Prostate gland (tissue), 2 donors: ENCODE measurements around the gene CKAP4. TPM values are rescaled to one million over a fixed set of nuclear protein-coding genes. Genes with fewer than 3 reads are reported as not detected.

Experiments used
- DNase-seq: peaks from one replicate; pipeline ENCODE4 v3.0.0-alpha.2; 2019; ENCODE audit warnings: low spot score
- H3K27ac ChIP-seq, 2 donors: fragments of 200-600 bp; sonication (generic); 2 replicates each; pipeline ENCODE4 v1.5.1; 2017 to 2019
- H3K27me3 ChIP-seq: fragments of 200-600 bp; sonication (generic); replicated peaks from 2 replicates; pipeline ENCODE4 v1.5.1; 2019; ENCODE audit not compliant: insufficient read depth
- H3K36me3 ChIP-seq, 2 donors: fragments of 200-600 bp; sonication (generic); 1 replicate in 1 of 2; 2 replicates in 1 of 2; pipeline versions ENCODE4 v1.5.1 to v1.8.1; 2017 to 2019
- H3K4me1 ChIP-seq: fragments of 200-600 bp; sonication (generic); replicated peaks from 2 replicates; pipeline ENCODE4 v1.5.1; 2019
- H3K4me3 ChIP-seq, 2 donors: fragments of 200-600 bp; sonication (generic); 2 replicates each; pipeline ENCODE4 v1.5.1; 2017 to 2019
- H3K9me3 ChIP-seq: fragments of 200-600 bp; sonication (generic); 2 replicates; pipeline ENCODE4 v1.5.1; 2017
- CTCF ChIP-seq, 4 experiments: fragments of 200-600 bp in 2 of 4; fragments of 450-650 bp in 2 of 4; sonication (generic) in 2 of 4; IDR thresholded peaks; 1 replicate in 3 of 4; 2 replicates in 1 of 4; pipeline ENCODE4 v1.5.1; 2016 to 2019; ENCODE audit warnings: antibody characterized with exemption in 4 of 4, mild to moderate bottlenecking in 2 of 4, moderate library complexity in 2 of 4
- POLR2A ChIP-seq: fragments of 450-650 bp; IDR thresholded peaks from one replicate; pipeline ENCODE4 v1.6.1; 2016; ENCODE audit warnings: antibody characterized with exemption, mild to moderate bottlenecking
- POLR2AphosphoS5 ChIP-seq: sonication (generic); formaldehyde crosslinking; IDR thresholded peaks from one replicate; pipeline ENCODE4 v1.6.1; 2017; ENCODE audit warnings: antibody characterized with exemption
- WGBS: methylation state at CpG from one replicate; pipeline ENCODE4 v1.1.5; 2018; 5-methylcytosine and 5-hydroxymethylcytosine counted together
- intact Hi-C: fragments of 100-400 bp; cut with DNase I; formaldehyde crosslinking; loops from one replicate; pipeline ENCODE4 v1.14.2; 2022
- total RNA-seq, 2 donors: library from RNA; depleted of rRNA; stranded (reverse); fragments of >200 nt; gene quantifications; one replicate each; pipeline ENCODE4 v1.1.0, GENCODE V29; 2016

The CKAP4 gene
- total RNA-seq, 2 donors from 2014 or later: 56.1 to 91.7 TPM

GRCh38 chr12:106238146-106238545, 9.7 kb downstream of the CKAP4 start:
- Histone ChIP-seq H3K9me3 (no peaks in the 10 kb centered on the region), H3K36me3 (peaks cover 0 to 6% of the 10 kb centered on the region in 2 donors), H3K4me3 (no peak overlapping the region), H3K27me3 (no peaks in the 10 kb centered on the region), H3K27ac (no peak overlapping the region), H3K4me1 (no peaks in the 10 kb centered on the region)
- intact Hi-C loops: no loop called here
- WGBS: 79% methylated on average over 11 of the region's 11 CpGs
- TF ChIP-seq POLR2A: no peak
- TF ChIP-seq CTCF (IDR thresholded peaks at IDR 0.05): no peak
- TF ChIP-seq POLR2AphosphoS5: no peak
- no peak for DNase-seq

GRCh38 chr12:106235770-106236169, 12.1 kb downstream of the CKAP4 start:
- intact Hi-C loops: no loop called here
- H3K27me3 ChIP-seq: no peaks in the 10 kb centered on the region
- H3K4me3 ChIP-seq: no peak overlapping the region
- no peaks in the 10 kb centered on the region for H3K9me3 ChIP-seq
- no peak for DNase-seq
- H3K4me1 ChIP-seq: no peaks in the 10 kb centered on the region
- 79% methylated on average over 1 of the region's 1 CpG for WGBS
- H3K27ac ChIP-seq: no peak overlapping the region
- H3K36me3 ChIP-seq: peaks cover 0 to 6% of the 10 kb centered on the region in 2 donors
- TF ChIP-seq CTCF (IDR thresholded peaks at IDR 0.05) (no peak), POLR2A (no peak), POLR2AphosphoS5 (no peak)

GRCh38 chr12:106234449-106234848, 13.4 kb downstream of the CKAP4 start:
- DNase-seq: no peak
- Histone ChIP-seq H3K36me3 (peaks cover 0 to 2% of the 10 kb centered on the region in 2 donors), H3K27me3 (no peaks in the 10 kb centered on the region), H3K4me1 (no peaks in the 10 kb centered on the region), H3K9me3 (no peaks in the 10 kb centered on the region), H3K27ac (no peak overlapping the region), H3K4me3 (no peak overlapping the region)
- 66% methylated on average over 3 of the region's 3 CpGs for WGBS
- TF ChIP-seq POLR2A: no peak
- TF ChIP-seq POLR2AphosphoS5: no peak
- no peak for TF ChIP-seq CTCF (IDR thresholded peaks at IDR 0.05)
- intact Hi-C loops: no loop called here

- 84% methylated on average over 14 of the region's 26 CpGs for WGBS
- intact Hi-C loops: no loop called here
- no peak for DNase-seq
- H3K4me3 ChIP-seq: no peak overlapping the region
- H3K27ac ChIP-seq: no peak overlapping the region
- no peaks in the 10 kb centered on the region for H3K9me3 ChIP-seq
- no peaks in the 10 kb centered on the region for H3K27me3 ChIP-seq
- no peaks in the 10 kb centered on the region for H3K4me1 ChIP-seq
- no peaks in the 10 kb centered on the region for H3K36me3 ChIP-seq
- no peak for TF ChIP-seq CTCF (IDR thresholded peaks at IDR 0.05)
- no peak for TF ChIP-seq POLR2AphosphoS5
- TF ChIP-seq POLR2A: no peak
Observed at GRCh38 chr12:106233011-106233410, 14.8 kb downstream of the CKAP4 start.

- Histone ChIP-seq H3K27ac (no peak overlapping the region), H3K9me3 (no peaks in the 10 kb centered on the region), H3K36me3 (no peaks in the 10 kb centered on the region), H3K4me1 (no peaks in the 10 kb centered on the region), H3K4me3 (no peak overlapping the region), H3K27me3 (no peaks in the 10 kb centered on the region)
- DNase-seq: no peak
- intact Hi-C loops: loop anchor here (5.0 kb wide), 1 partner anchor 53 kb away; no protein-coding TSS in a partner anchor
- WGBS: 88% methylated on average over 12 of the region's 12 CpGs
- TF ChIP-seq CTCF (IDR thresholded peaks at IDR 0.05) (no peak), POLR2AphosphoS5 (no peak)
Observed at GRCh38 chr12:106229036-106229591, 18.7 kb downstream of the CKAP4 start.
